PC-3 (cell line): ENCODE data around the gene ATP11C.

Experiments used
- EZH2 ChIP-seq: fragments of 300-600 bp; sonication (generic); IDR thresholded peaks from one replicate; pipeline ENCODE4 v1.6.1; 2017; ENCODE audit warnings: antibody characterized with exemption, mild to moderate bottlenecking, low read length; ENCODE audit not compliant: unreplicated experiment
- EZH2phosphoT487 ChIP-seq: fragments of 300-600 bp; sonication (generic); IDR thresholded peaks from 2 replicates; pipeline ENCODE4 v1.6.1; 2018; ENCODE audit warnings: mild to moderate bottlenecking, antibody characterized with exemption, low read length, borderline replicate concordance
- TF ChIP-seq, protein P1 (sequence below): fragments of 300-600 bp; sonication (generic); conservative IDR thresholded peaks from 2 replicates; pipeline ENCODE4 v1.5.1; 2017; ENCODE audit warnings: antibody characterized with exemption, low read depth, mild to moderate bottlenecking, low read length

GRCh38 chrX:139924069-139924695 lies 8.7 kb downstream of the ATP11C start:
- TF ChIP-seq, protein P1, sequence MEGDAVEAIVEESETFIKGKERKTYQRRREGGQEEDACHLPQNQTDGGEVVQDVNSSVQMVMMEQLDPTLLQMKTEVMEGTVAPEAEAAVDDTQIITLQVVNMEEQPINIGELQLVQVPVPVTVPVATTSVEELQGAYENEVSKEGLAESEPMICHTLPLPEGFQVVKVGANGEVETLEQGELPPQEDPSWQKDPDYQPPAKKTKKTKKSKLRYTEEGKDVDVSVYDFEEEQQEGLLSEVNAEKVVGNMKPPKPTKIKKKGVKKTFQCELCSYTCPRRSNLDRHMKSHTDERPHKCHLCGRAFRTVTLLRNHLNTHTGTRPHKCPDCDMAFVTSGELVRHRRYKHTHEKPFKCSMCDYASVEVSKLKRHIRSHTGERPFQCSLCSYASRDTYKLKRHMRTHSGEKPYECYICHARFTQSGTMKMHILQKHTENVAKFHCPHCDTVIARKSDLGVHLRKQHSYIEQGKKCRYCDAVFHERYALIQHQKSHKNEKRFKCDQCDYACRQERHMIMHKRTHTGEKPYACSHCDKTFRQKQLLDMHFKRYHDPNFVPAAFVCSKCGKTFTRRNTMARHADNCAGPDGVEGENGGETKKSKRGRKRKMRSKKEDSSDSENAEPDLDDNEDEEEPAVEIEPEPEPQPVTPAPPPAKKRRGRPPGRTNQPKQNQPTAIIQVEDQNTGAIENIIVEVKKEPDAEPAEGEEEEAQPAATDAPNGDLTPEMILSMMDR, result no peak
- no peak for TF ChIP-seq EZH2
- no peak for TF ChIP-seq EZH2phosphoT487
